ENCODE measurements around the gene TXNDC5.

GRCh38 chr6:7912736-7913517 is 2.3 kb upstream of the TXNDC5 start:
- TF ChIP-seq CTCF (IDR thresholded peaks at IDR 0.05) (no peak), POLR2A (IDR thresholded peaks at IDR 0.05) (no peak)

Measured in adrenal gland (tissue), 5 donors.